Mesendoderm (in vitro differentiated cells): ENCODE data around the gene GPATCH8.
"Not testable (repeated sequence)": the region's sequence is repeated elsewhere in the genome, so short reads cannot be mapped to it uniquely, and the experiment has no call there.

Source experiments
- DNase-seq: peaks from one replicate; pipeline ENCODE4 v3.0.0; 2013
- H2AK5ac ChIP-seq: 2 replicates; pipeline ENCODE4 v1.6.1; 2013; ENCODE audit warnings: low read length, inconsistent platforms
- H2BK120ac ChIP-seq: 2 replicates; pipeline ENCODE4 v1.6.1; 2013; ENCODE audit warnings: low read depth, mild to moderate bottlenecking, low read length, moderate library complexity, mixed read lengths
- H2BK15ac ChIP-seq: replicated peaks from 2 replicates; pipeline ENCODE4 v1.6.1; 2013; ENCODE audit warnings: low read depth, mild to moderate bottlenecking, moderate library complexity
- H2BK5ac ChIP-seq: 2 replicates; pipeline ENCODE4 v1.6.1; 2013; ENCODE audit warnings: low read length, inconsistent platforms
- H3K18ac ChIP-seq: 2 replicates; pipeline ENCODE4 v1.6.1; 2013; ENCODE audit warnings: mild to moderate bottlenecking, low read length, mixed read lengths
- H3K23ac ChIP-seq: one replicate; pipeline ENCODE4 v1.6.1; 2013; ENCODE audit warnings: low read length
- H3K27ac ChIP-seq: 2 replicates; pipeline ENCODE4 v1.5.1; 2013; ENCODE audit warnings: low read depth, mild to moderate bottlenecking, inconsistent platforms, low read length, moderate library complexity
- H3K27me3 ChIP-seq: 2 replicates; pipeline ENCODE4 v1.6.1; 2013; ENCODE audit warnings: low read length, control low read depth, mild to moderate bottlenecking, inconsistent platforms; ENCODE audit not compliant: insufficient read depth, poor library complexity
- H3K36me3 ChIP-seq: 2 replicates; pipeline ENCODE4 v1.6.1; 2013; ENCODE audit warnings: low read length, inconsistent platforms; ENCODE audit not compliant: control insufficient read depth, insufficient read depth
- H3K4ac ChIP-seq: one replicate; pipeline ENCODE4 v1.6.1; 2013; ENCODE audit warnings: low read depth, mild to moderate bottlenecking, low read length, moderate library complexity
- H3K4me1 ChIP-seq: 2 replicates; pipeline ENCODE4 v1.6.1; 2013; ENCODE audit warnings: low read depth, low read length, inconsistent platforms; ENCODE audit not compliant: control insufficient read depth
- H3K4me2 ChIP-seq: 2 replicates; pipeline ENCODE4 v1.6.1; 2013; ENCODE audit warnings: low read length
- H3K4me3 ChIP-seq: 2 replicates; pipeline ENCODE4 v1.5.1; 2013; ENCODE audit warnings: mild to moderate bottlenecking, low read length
- H3K56ac ChIP-seq: one replicate; pipeline ENCODE4 v1.6.1; 2013; ENCODE audit warnings: low read length
- H3K79me1 ChIP-seq: 2 replicates; pipeline ENCODE4 v1.6.1; 2013; ENCODE audit warnings: low read length, inconsistent platforms
- H3K79me2 ChIP-seq: 2 replicates; pipeline ENCODE4 v1.6.1; 2013; ENCODE audit warnings: mild to moderate bottlenecking, low read length; ENCODE audit not compliant: control insufficient read depth, insufficient read depth
- H3K9ac ChIP-seq: 2 replicates; pipeline ENCODE4 v1.6.1; 2013; ENCODE audit warnings: low read length, inconsistent platforms
- H4K5ac ChIP-seq: one replicate; pipeline ENCODE4 v1.6.1; 2013; ENCODE audit warnings: low read length
- H4K8ac ChIP-seq: one replicate; pipeline ENCODE4 v1.6.1; 2013; ENCODE audit warnings: low read depth, mild to moderate bottlenecking, control low read depth, low read length, moderate library complexity
- WGBS: extraction: QIAGEN DNeasy Blood & Tissue Kit; methylation state at CpG from one replicate; pipeline ENCODE4 v1.1.7; 2013; ENCODE audit warnings: low lambda C conversion rate, missing lambda C conversion rate; ENCODE audit not compliant: insufficient coverage; ENCODE audit errors: extremely low coverage; 5-methylcytosine and 5-hydroxymethylcytosine counted together

GPATCH8 gene

GRCh38 chr17:44394112-44394511 lies 109.1 kb downstream of the GPATCH8 start:
- not testable (repeated sequence) for H3K18ac ChIP-seq, H3K36me3 ChIP-seq, H3K9ac ChIP-seq, H3K4me2 ChIP-seq, H3K4me3 ChIP-seq, H3K4me1 ChIP-seq, H3K27ac ChIP-seq, H2BK5ac ChIP-seq, H3K56ac ChIP-seq, H3K79me1 ChIP-seq, H3K4ac ChIP-seq, H4K8ac ChIP-seq, H2BK15ac ChIP-seq, H4K5ac ChIP-seq, H3K23ac ChIP-seq, H2AK5ac ChIP-seq, H3K79me2 ChIP-seq, H3K27me3 ChIP-seq, DNase-seq, H2BK120ac ChIP-seq
- no CpG with 5 or more reads among the region's 9 CpGs for WGBS

- Histone ChIP-seq H3K79me2 (no peaks in the 10 kb centered on the region), H4K5ac (no peak overlapping the region), H2BK15ac (no peak overlapping the region), H3K4ac (no peak overlapping the region), H3K23ac (no peak overlapping the region), H3K9ac (no peak overlapping the region), H2BK120ac (no peak overlapping the region), H3K36me3 (no peaks in the 10 kb centered on the region), H3K18ac (no peak overlapping the region), H3K4me1 (no peaks in the 10 kb centered on the region), H3K27ac (no peak overlapping the region), H2AK5ac (no peak overlapping the region), H4K8ac (no peak overlapping the region), H3K27me3 (no peaks in the 10 kb centered on the region), H2BK5ac (no peak overlapping the region), H3K56ac (no peak overlapping the region), H3K79me1 (no peaks in the 10 kb centered on the region), H3K4me3 (no peak overlapping the region), H3K4me2 (no peak overlapping the region)
- no peak for DNase-seq
- WGBS = no CpG with 5 or more reads among the region's 10 CpGs
These were observed 112.8 kb downstream of the GPATCH8 start for GRCh38 chr17:44390250-44390870.

- Histone ChIP-seq H4K5ac (no peak overlapping the region), H3K4me3 (no peak overlapping the region), H3K18ac (no peak overlapping the region), H4K8ac (no peak overlapping the region), H2BK5ac (no peak overlapping the region), H3K36me3 (no peaks in the 10 kb centered on the region), H3K56ac (no peak overlapping the region), H2AK5ac (no peak overlapping the region), H2BK120ac (no peak overlapping the region), H3K79me2 (no peaks in the 10 kb centered on the region), H3K23ac (no peak overlapping the region), H3K27me3 (peaks cover 1% of the 10 kb centered on the region), H3K4me1 (no peaks in the 10 kb centered on the region), H3K79me1 (no peaks in the 10 kb centered on the region), H2BK15ac (no peak overlapping the region), H3K4me2 (no peak overlapping the region), H3K27ac (no peak overlapping the region), H3K4ac (no peak overlapping the region), H3K9ac (no peak overlapping the region)
- whole genome bisulfite sequencing = no CpG with 5 or more reads among the region's 6 CpGs
- no peak for DNase-seq
These were observed 113.4 kb downstream of the GPATCH8 start for GRCh38 chr17:44389723-44390202.

GRCh38 chr17:44389281-44389680 lies 113.9 kb downstream of the GPATCH8 start, which contains the start of gene ITGA2B:
Gene ITGA2B, minus strand, starts transcription at chr17:44389649. Its CDS starts 176 bp downstream, at chr17:44389473.
- no CpG with 5 or more reads among the region's 1 CpG for WGBS
- no peak within 1 kb of the TSS for H3K4ac ChIP-seq

GRCh38 chr17:44387804-44388203 lies 115.4 kb downstream of the GPATCH8 start:
- no CpG with 5 or more reads among the region's 2 CpGs for WGBS

More at GRCh38 chr17:44389281-44389680, 113.9 kb downstream of the GPATCH8 start, which contains the start of gene ITGA2B:
- Histone ChIP-seq H3K18ac (no peak within 1 kb of the TSS), H3K4me1 (no peaks in the 10 kb centered on the region), H3K27me3 (peaks cover 3% of the 10 kb centered on the region), H3K27ac (no peak within 1 kb of the TSS), H3K79me1 (no peaks in the 10 kb centered on the region), H3K36me3 (no peaks in the 10 kb centered on the region), H3K79me2 (no peaks in the 10 kb centered on the region), H3K4me3 (no peak within 1 kb of the TSS), H2BK5ac (no peak within 1 kb of the TSS), H2BK15ac (no peak within 1 kb of the TSS), H2AK5ac (no peak within 1 kb of the TSS), H4K5ac (no peak within 1 kb of the TSS), H3K23ac (no peak within 1 kb of the TSS), H3K56ac (no peak within 1 kb of the TSS), H3K9ac (no peak within 1 kb of the TSS), H2BK120ac (no peak within 1 kb of the TSS), H4K8ac (no peak within 1 kb of the TSS), H3K4me2 (no peak within 1 kb of the TSS)
- no peak for DNase-seq

GRCh38 chr17:44386182-44386525 lies 117.1 kb downstream of the GPATCH8 start:
- no peak overlapping the region for H2AK5ac ChIP-seq
- H3K27me3 ChIP-seq = peaks cover 5% of the 10 kb centered on the region
- no peak overlapping the region for H3K18ac ChIP-seq
- no peak overlapping the region for H3K27ac ChIP-seq
- no peak overlapping the region for H3K4ac ChIP-seq
- H2BK5ac ChIP-seq = no peak overlapping the region
- no peak overlapping the region for H4K5ac ChIP-seq
- no peak for DNase-seq
- peak overlapping the region; percentile 81 for H3K9ac ChIP-seq
- no peaks in the 10 kb centered on the region for H3K36me3 ChIP-seq
- peak overlapping the region; percentile 66 for H3K56ac ChIP-seq
- no peak overlapping the region for H4K8ac ChIP-seq
- H2BK120ac ChIP-seq = no peak overlapping the region
- H3K4me3 ChIP-seq = no peak overlapping the region
- H3K23ac ChIP-seq = peak overlapping the region; percentile 32
- no peaks in the 10 kb centered on the region for H3K4me1 ChIP-seq
- WGBS = no CpG with 5 or more reads among the region's 10 CpGs
- no peak overlapping the region for H2BK15ac ChIP-seq
- H3K4me2 ChIP-seq = peak overlapping the region; percentile 53
- no peaks in the 10 kb centered on the region for H3K79me2 ChIP-seq
- H3K79me1 ChIP-seq = no peaks in the 10 kb centered on the region

More at GRCh38 chr17:44387804-44388203, 115.4 kb downstream of the GPATCH8 start:
- H3K27me3 ChIP-seq = peaks cover 5% of the 10 kb centered on the region
- H3K4me1 ChIP-seq = no peaks in the 10 kb centered on the region
- H3K18ac ChIP-seq = no peak overlapping the region
- no peak overlapping the region for H3K4me3 ChIP-seq
- no peak overlapping the region for H3K23ac ChIP-seq
- H3K56ac ChIP-seq = no peak overlapping the region
- H2BK15ac ChIP-seq = no peak overlapping the region
- H3K36me3 ChIP-seq = no peaks in the 10 kb centered on the region
- no peak overlapping the region for H2BK5ac ChIP-seq
- H3K79me2 ChIP-seq = no peaks in the 10 kb centered on the region
- H3K9ac ChIP-seq = no peak overlapping the region
- no peak overlapping the region for H4K5ac ChIP-seq
- H3K4ac ChIP-seq = no peak overlapping the region
- H3K27ac ChIP-seq = no peak overlapping the region
- H3K4me2 ChIP-seq = no peak overlapping the region
- no peak for DNase-seq
- H2AK5ac ChIP-seq = no peak overlapping the region
- H3K79me1 ChIP-seq = no peaks in the 10 kb centered on the region
- no peak overlapping the region for H2BK120ac ChIP-seq
- H4K8ac ChIP-seq = no peak overlapping the region
